SU-DHL-6 (cell line): ENCODE data around the gene ZNF185.

Source experiments
- H2AFZ ChIP-seq: fragments of 200-600 bp; sonication (generic); 2 replicates; pipeline ENCODE4 v1.6.1; 2014; ENCODE audit warnings: low read depth, mild to moderate bottlenecking, moderate library complexity, mixed read lengths, antibody characterized with exemption, low read length; ENCODE audit not compliant: severe bottlenecking
- H3F3A ChIP-seq: fragments of 200-600 bp; shearing (Covaris generic); 2 replicates; pipeline ENCODE4 v1.6.0; 2016; ENCODE audit warnings: antibody characterized with exemption, mild to moderate bottlenecking; ENCODE audit not compliant: insufficient read depth
- H3K27ac ChIP-seq: fragments of 200-600 bp; sonication (generic); 2 replicates; pipeline ENCODE4 v1.5.1; 2016; ENCODE audit warnings: low read depth, mild to moderate bottlenecking, low read length, moderate library complexity, mixed read lengths
- H3K27me3 ChIP-seq: fragments of 200-600 bp; sonication (generic), shearing (Covaris generic); 2 replicates; pipeline ENCODE4 v1.6.0; 2014; ENCODE audit warnings: mild to moderate bottlenecking, low read length
- H3K36me3 ChIP-seq: fragments of 200-600 bp; sonication (generic); 2 replicates; pipeline ENCODE4 v1.6.1; 2014; ENCODE audit warnings: mild to moderate bottlenecking, low read length, mixed read lengths
- H3K4me2 ChIP-seq: fragments of 300-600, 200-600 bp; shearing (Covaris generic), sonication (generic); 2 replicates; pipeline ENCODE4 v1.6.0; 2014; ENCODE audit warnings: low read length, low read depth, mild to moderate bottlenecking; ENCODE audit not compliant: poor library complexity, severe bottlenecking
- H3K4me3 ChIP-seq: fragments of 200-600 bp; sonication (generic); 2 replicates; pipeline ENCODE4 v1.5.1; 2014; ENCODE audit warnings: antibody characterized with exemption, low read length, mild to moderate bottlenecking, mixed read lengths; ENCODE audit not compliant: insufficient read depth, poor library complexity, severe bottlenecking
- H3K79me2 ChIP-seq: fragments of 200-600 bp; sonication (generic); 2 replicates; pipeline ENCODE4 v1.6.1; 2014; ENCODE audit warnings: mild to moderate bottlenecking, low read length, moderate library complexity; ENCODE audit not compliant: insufficient read depth
- H3K9ac ChIP-seq: fragments of 200-600 bp; sonication (generic); 2 replicates; pipeline ENCODE4 v1.7.0; 2014; ENCODE audit warnings: mild to moderate bottlenecking, low read length
- H3K9me2 ChIP-seq: fragments of 200-600 bp; sonication (generic); replicated peaks from 2 replicates; pipeline ENCODE4 v1.6.1; 2014; ENCODE audit warnings: low read length; ENCODE audit not compliant: insufficient read depth
- H3K9me3 ChIP-seq: fragments of 200-600 bp; sonication (generic); 2 replicates; pipeline ENCODE4 v1.6.1; 2014; ENCODE audit warnings: low read length, mixed read lengths; ENCODE audit not compliant: insufficient read depth
- H4K20me1 ChIP-seq: fragments of 200-600 bp; sonication (generic); 2 replicates; pipeline ENCODE4 v1.6.1; 2014; ENCODE audit warnings: low read depth, mild to moderate bottlenecking, antibody characterized with exemption, low read length, moderate library complexity, mixed read lengths
- CTCF ChIP-seq: fragments of 200-600 bp; sonication (generic); IDR thresholded peaks from one replicate; pipeline ENCODE4 v1.5.1; 2017; ENCODE audit warnings: antibody characterized with exemption, mild to moderate bottlenecking, low read length, moderate library complexity; ENCODE audit not compliant: insufficient read depth, poor library complexity, severe bottlenecking
- EZH2phosphoT487 ChIP-seq: fragments of 200-600 bp; sonication (generic), shearing (Covaris generic); conservative IDR thresholded peaks from 2 replicates; pipeline ENCODE4 v1.6.1; 2018; ENCODE audit warnings: mild to moderate bottlenecking, antibody characterized with exemption, low read length, moderate library complexity, mixed read lengths

ZNF185 gene

GRCh38 chrX:152873361-152873760 is 24.5 kb upstream of the ZNF185 start:
- no peak for TF ChIP-seq EZH2phosphoT487
- no peak for TF ChIP-seq CTCF
- H3K9me3 ChIP-seq: no peaks in the 10 kb centered on the region
- no peak overlapping the region for H3K4me3 ChIP-seq
- no peaks in the 10 kb centered on the region for H4K20me1 ChIP-seq
- no peak overlapping the region for H3K9ac ChIP-seq
- no peak overlapping the region for H3K27ac ChIP-seq
- no peaks in the 10 kb centered on the region for H3K79me2 ChIP-seq
- no peaks in the 10 kb centered on the region for H3K36me3 ChIP-seq
- no peak overlapping the region for H2AFZ ChIP-seq
- no peaks in the 10 kb centered on the region for H3F3A ChIP-seq
- H3K4me2 ChIP-seq: no peak overlapping the region
- H3K27me3 ChIP-seq: no peaks in the 10 kb centered on the region
- H3K9me2 ChIP-seq: no peaks in the 10 kb centered on the region

- Histone ChIP-seq H4K20me1 (no peaks in the 10 kb centered on the region), H3K9ac (no peak overlapping the region), H3K4me3 (no peak overlapping the region), H3K27ac (no peak overlapping the region), H3F3A (no peaks in the 10 kb centered on the region), H3K9me2 (no peaks in the 10 kb centered on the region), H3K4me2 (no peak overlapping the region), H3K9me3 (no peaks in the 10 kb centered on the region), H3K27me3 (no peaks in the 10 kb centered on the region), H2AFZ (no peak overlapping the region), H3K79me2 (no peaks in the 10 kb centered on the region), H3K36me3 (no peaks in the 10 kb centered on the region)
- TF ChIP-seq CTCF: no peak
- TF ChIP-seq EZH2phosphoT487: no peak
Observed at GRCh38 chrX:152876931-152877840, 20.7 kb upstream of the ZNF185 start.

GRCh38 chrX:152878976-152879755 is 18.7 kb upstream of the ZNF185 start:
- Histone ChIP-seq H3K36me3 (no peaks in the 10 kb centered on the region), H3K9ac (no peak overlapping the region), H3K27me3 (no peaks in the 10 kb centered on the region), H2AFZ (no peak overlapping the region), H3F3A (no peaks in the 10 kb centered on the region), H3K4me2 (no peak overlapping the region), H4K20me1 (no peaks in the 10 kb centered on the region), H3K4me3 (no peak overlapping the region), H3K9me2 (no peaks in the 10 kb centered on the region), H3K79me2 (no peaks in the 10 kb centered on the region), H3K27ac (no peak overlapping the region), H3K9me3 (no peaks in the 10 kb centered on the region)
- TF ChIP-seq CTCF: no peak
- TF ChIP-seq EZH2phosphoT487: no peak
